Heart left ventricle (tissue), 13 donors: ENCODE measurements around the gene RNU7-1.

Source experiments
- CTCF ChIP-seq, 12 donors: fragments of 200-600 bp; sonication (generic) in 4 of 12; IDR thresholded peaks; one replicate each; pipeline versions ENCODE4 v1.5.0 to v1.8.0; 2018 to 2022; ENCODE audit warnings: antibody characterized with exemption in 12 of 12, mild to moderate bottlenecking in 5 of 12
- POLR2A ChIP-seq, 2 donors: fragments of 450-650 bp; IDR thresholded peaks; one replicate each; pipeline ENCODE4 v1.6.1; 2017; ENCODE audit warnings: antibody characterized with exemption in 2 of 2, mild to moderate bottlenecking in 2 of 2, moderate library complexity in 2 of 2
- donor health status: ischemic (EF 13 %, LVEDD 7.1; RV severe dilation, severe dysfunction).
- donor health status: DM: no; HTN: yes; CAD: no.
- donor health status: DM: no; HTN: no; CAD: no.
- donor health status: ischemic (EF 25% LVEDD 6.9; RV normal size, moderate dysfunction).
- donor health status: ischemic (EF 25% LVEDD 5.7; RV mildly dilated, moderate dysfunction).
- donor health status: ischemic (EF 35%, LVEDD 5.7; RV mildly dilated, moderate dysfunction).
- donor health status: nonischemic (EF 11% LVEDD 7.7; RV severe dilation, severe dysfunction).
- donor health status: DM: yes; HTN: yes; CAD: no.
- donor health status: PGD.
- donor health status: ischemic (EF 29% LVEDD 5.4; RV normal size, mild dysfunction).
- donor health status: nonischemic (EF 23%, LVEDD 6.1; RV moderate dilation, normal function).

GRCh38 chr12:6982532-6982931 is 38.9 kb downstream of the RNU7-1 start:
- TF ChIP-seq CTCF (IDR thresholded peaks at IDR 0.05) (no peak), POLR2A (IDR thresholded peaks at IDR 0.05) (no peak)
